Measurements from ENCODE around the gene KNTC1.

GRCh38 chr12:122635471-122635870 is 108.4 kb downstream of the KNTC1 start:
- TF ChIP-seq CTCF (conservative IDR thresholded peaks at IDR 0.05 in 1 of 2, IDR thresholded peaks at IDR 0.05 in 1 of 2; ENCODE audit: extremely low read depth in 1 of 2, insufficient read depth in 1 of 2, low read depth in 1 of 2, low read length in 2 of 2) (no peak), EZH2 (IDR thresholded peaks at IDR 0.05; ENCODE audit: borderline replicate concordance, low read length) (no peak)
